Prostate gland (tissue), 2 donors: ENCODE data around the gene MBD3L3.

Experiments
- POLR2AphosphoS5 ChIP-seq: sonication (generic); formaldehyde crosslinking; IDR thresholded peaks from one replicate; pipeline ENCODE4 v1.6.1; 2017; ENCODE audit warnings: antibody characterized with exemption
- TF ChIP-seq, protein P1 (sequence below), 4 experiments: fragments of 200-600 bp in 2 of 4; fragments of 450-650 bp in 2 of 4; sonication (generic) in 2 of 4; IDR thresholded peaks; 1 replicate in 3 of 4; 2 replicates in 1 of 4; pipeline ENCODE4 v1.5.1; 2016 to 2019; ENCODE audit warnings: antibody characterized with exemption in 4 of 4, mild to moderate bottlenecking in 2 of 4, moderate library complexity in 2 of 4

- TF ChIP-seq, protein P1, sequence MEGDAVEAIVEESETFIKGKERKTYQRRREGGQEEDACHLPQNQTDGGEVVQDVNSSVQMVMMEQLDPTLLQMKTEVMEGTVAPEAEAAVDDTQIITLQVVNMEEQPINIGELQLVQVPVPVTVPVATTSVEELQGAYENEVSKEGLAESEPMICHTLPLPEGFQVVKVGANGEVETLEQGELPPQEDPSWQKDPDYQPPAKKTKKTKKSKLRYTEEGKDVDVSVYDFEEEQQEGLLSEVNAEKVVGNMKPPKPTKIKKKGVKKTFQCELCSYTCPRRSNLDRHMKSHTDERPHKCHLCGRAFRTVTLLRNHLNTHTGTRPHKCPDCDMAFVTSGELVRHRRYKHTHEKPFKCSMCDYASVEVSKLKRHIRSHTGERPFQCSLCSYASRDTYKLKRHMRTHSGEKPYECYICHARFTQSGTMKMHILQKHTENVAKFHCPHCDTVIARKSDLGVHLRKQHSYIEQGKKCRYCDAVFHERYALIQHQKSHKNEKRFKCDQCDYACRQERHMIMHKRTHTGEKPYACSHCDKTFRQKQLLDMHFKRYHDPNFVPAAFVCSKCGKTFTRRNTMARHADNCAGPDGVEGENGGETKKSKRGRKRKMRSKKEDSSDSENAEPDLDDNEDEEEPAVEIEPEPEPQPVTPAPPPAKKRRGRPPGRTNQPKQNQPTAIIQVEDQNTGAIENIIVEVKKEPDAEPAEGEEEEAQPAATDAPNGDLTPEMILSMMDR (IDR thresholded peaks at IDR 0.05) = no peak
- TF ChIP-seq POLR2AphosphoS5 = no peak
Measured at GRCh38 chr19:7013678-7014077, 44.8 kb downstream of the MBD3L3 start.
